DND-41 (cell line): ENCODE results near the gene ZKSCAN5.

Experiments
- ATAC-seq: fragments of 200-7000 bp; cut with Tn5 transposase; 3 replicates; pipeline ENCODE4 v1.9.1; 2021; ENCODE audit warnings: low read depth; ENCODE audit not compliant: insufficient read depth
- DNase-seq: peaks from one replicate; pipeline ENCODE4 v3.0.0-alpha.2; 2020
- H2AFZ ChIP-seq: 2 replicates; pipeline ENCODE4 v1.6.0; 2012; ENCODE audit warnings: low read depth, low read length
- H3K27ac ChIP-seq: 2 replicates; pipeline ENCODE4 v1.5.1; 2012; ENCODE audit warnings: low read length, inconsistent platforms
- H3K27me3 ChIP-seq: fragments of 200-600 bp; sonication (generic); 2 replicates; pipeline ENCODE4 v1.6.0; 2012; ENCODE audit warnings: low read length, mild to moderate bottlenecking, inconsistent platforms; ENCODE audit not compliant: insufficient read depth, poor library complexity
- H3K36me3 ChIP-seq: 2 replicates; pipeline ENCODE4 v1.5.1; 2012; ENCODE audit warnings: low read length, inconsistent platforms; ENCODE audit not compliant: insufficient read depth
- H3K4me1 ChIP-seq: 2 replicates; pipeline ENCODE4 v1.5.1; 2012; ENCODE audit warnings: mild to moderate bottlenecking, low read length; ENCODE audit not compliant: insufficient read depth
- H3K4me2 ChIP-seq: 2 replicates; pipeline ENCODE4 v1.6.0; 2012; ENCODE audit warnings: mild to moderate bottlenecking, moderate library complexity, low read length, inconsistent platforms; ENCODE audit not compliant: insufficient read depth
- H3K4me3 ChIP-seq, 2 experiments: fragments of 200-600 bp in 1 of 2; shearing (Covaris generic) in 1 of 2; 2 replicates each; pipeline ENCODE4 v1.5.1; 2012 to 2016; ENCODE audit warnings: inconsistent platforms in 2 of 2, low read length in 2 of 2, mild to moderate bottlenecking in 2 of 2, low read depth in 1 of 2, moderate library complexity in 1 of 2
- H3K79me2 ChIP-seq: 2 replicates; pipeline ENCODE4 v1.6.0; 2012; ENCODE audit warnings: low read length, inconsistent platforms; ENCODE audit not compliant: insufficient read depth
- H3K9ac ChIP-seq: 2 replicates; pipeline ENCODE4 v1.6.0; 2012; ENCODE audit warnings: low read depth, mild to moderate bottlenecking, inconsistent platforms, low read length, moderate library complexity
- H3K9me3 ChIP-seq: 2 replicates; pipeline ENCODE4 v1.5.1; 2012; ENCODE audit warnings: low read length, moderate library complexity, mild to moderate bottlenecking, inconsistent platforms; ENCODE audit not compliant: insufficient read depth, severe bottlenecking
- H4K20me1 ChIP-seq: 2 replicates; pipeline ENCODE4 v1.6.0; 2012; ENCODE audit warnings: low read length; ENCODE audit not compliant: insufficient read depth
- CTCF ChIP-seq: IDR thresholded peaks from 2 replicates; pipeline ENCODE4 v1.5.1; 2012; ENCODE audit warnings: borderline replicate concordance, low read length, moderate library complexity, mild to moderate bottlenecking; ENCODE audit not compliant: poor library complexity, severe bottlenecking; ENCODE audit errors: extremely low read depth
- EZH2 ChIP-seq: IDR thresholded peaks from 3 replicates; pipeline ENCODE4 v1.6.1; 2012; ENCODE audit warnings: borderline replicate concordance, low read depth, mild to moderate bottlenecking, moderate library complexity, low read length, inconsistent platforms; ENCODE audit not compliant: severe bottlenecking

The ZKSCAN5 gene

GRCh38 chr7:99468336-99468918 lies 36.0 kb upstream of the ZKSCAN5 start:
- H3K27me3 ChIP-seq: no peaks in the 10 kb centered on the region
- TF ChIP-seq EZH2: no peak
- TF ChIP-seq CTCF: no peak
- peaks cover 11% of the 10 kb centered on the region for H3K36me3 ChIP-seq
- H3K9me3 ChIP-seq: no peaks in the 10 kb centered on the region
- H3K27ac ChIP-seq: no peak overlapping the region
- DNase-seq (no peak), ATAC-seq (no peak)
- H3K4me1 ChIP-seq: peaks cover 39% of the 10 kb centered on the region
- peaks cover 5% of the 10 kb centered on the region; the same call in 1 of the 2 replicates for H4K20me1 ChIP-seq
- H3K4me3 ChIP-seq: no peak overlapping the region
- H3K9ac ChIP-seq: no peak overlapping the region
- H3K79me2 ChIP-seq: peaks cover 40% of the 10 kb centered on the region
- H3K4me2 ChIP-seq: no peak overlapping the region
- H2AFZ ChIP-seq: no peak overlapping the region

- Histone ChIP-seq H3K79me2 (peaks cover 39% of the 10 kb centered on the region), H3K4me2 (no peak overlapping the region), H3K4me3 (no peak overlapping the region), H4K20me1 (no peaks in the 10 kb centered on the region), H3K9me3 (no peaks in the 10 kb centered on the region), H3K36me3 (peaks cover 3% of the 10 kb centered on the region; the same call in 1 of the 2 replicates), H3K4me1 (peaks cover 38% of the 10 kb centered on the region), H3K27me3 (no peaks in the 10 kb centered on the region), H3K9ac (no peak overlapping the region), H3K27ac (no peak overlapping the region), H2AFZ (no peak overlapping the region; the same call in 1 of the 2 replicates)
- DNase-seq (no peak), ATAC-seq (no peak)
- TF ChIP-seq CTCF (no peak), EZH2 (no peak)
These were observed 34.9 kb upstream of the ZKSCAN5 start for GRCh38 chr7:99469381-99470065.

DNA sequence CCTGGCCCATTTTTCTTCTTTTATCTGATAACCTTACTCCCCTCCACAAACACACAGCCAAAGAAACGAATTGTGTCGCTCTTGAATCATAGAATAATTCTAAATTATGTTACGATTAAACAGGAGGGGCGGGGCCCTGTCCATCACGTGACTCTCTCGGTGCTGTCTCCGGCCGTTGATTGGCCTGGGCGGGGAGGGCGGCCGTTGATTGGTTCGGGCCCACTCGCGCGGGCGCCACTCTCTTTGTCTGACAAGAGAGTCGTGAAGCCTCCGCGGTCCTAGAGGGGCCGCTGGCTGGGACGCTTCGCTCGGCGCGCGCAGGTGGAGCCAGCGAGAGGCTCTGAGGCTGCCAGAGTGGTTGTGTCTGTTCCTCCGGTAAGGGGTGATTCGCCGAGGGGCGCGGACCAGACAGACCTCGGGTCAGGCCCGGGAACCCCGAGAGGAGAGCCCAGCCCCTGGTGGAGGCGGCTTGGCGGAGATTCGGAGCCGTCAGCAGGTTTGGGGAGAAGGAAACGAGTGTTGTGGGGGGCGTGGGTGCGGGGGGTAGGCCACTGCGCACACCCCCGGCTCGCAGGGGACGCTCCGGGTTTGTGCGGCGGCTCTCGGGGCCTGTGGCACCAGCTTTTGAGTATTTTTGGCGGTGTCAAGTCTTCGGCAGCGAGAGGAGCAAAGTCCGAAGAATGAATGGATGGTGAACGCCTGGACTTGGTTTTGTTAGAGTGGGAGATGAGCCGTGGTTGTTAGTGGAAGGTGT lies 31.7 kb upstream of the ZKSCAN5 start, which contains the start of gene ZNF789:
TSS of gene ZNF789 (plus strand) at position 330 of the 754 bp plus-strand sequence. CDS start 3,567 bp downstream, outside the sequence.
- peak within 1 kb of the TSS; percentile 93 for H3K27ac ChIP-seq
- ATAC-seq: peak; percentile 97
- TF ChIP-seq EZH2 (no peak), CTCF (no peak)
- peaks cover 33% of the 10 kb centered on the region for H3K4me1 ChIP-seq
- peak within 1 kb of the TSS; percentile 81 for H3K9ac ChIP-seq
- H2AFZ ChIP-seq: peak within 1 kb of the TSS; percentile 95
- H3K4me2 ChIP-seq: peak within 1 kb of the TSS; percentile 83
- peaks cover 21% of the 10 kb centered on the region for H3K36me3 ChIP-seq
- DNase-seq: peak; percentile 98
- peaks cover 48% of the 10 kb centered on the region for H3K79me2 ChIP-seq
- H3K4me3 ChIP-seq: peak within 1 kb of the TSS; percentile 91 to 98
- peaks cover 6% of the 10 kb centered on the region; the same call in 1 of the 2 replicates for H4K20me1 ChIP-seq
- H3K9me3 ChIP-seq: no peaks in the 10 kb centered on the region
- H3K27me3 ChIP-seq: no peaks in the 10 kb centered on the region
